Spinal cord (tissue), 10 donors: ENCODE measurements around the gene XRN1. TPM values are rescaled to one million over a fixed set of nuclear protein-coding genes. Genes with fewer than 3 reads are reported as not detected.
"Not testable (repeated sequence)": the region's sequence is repeated elsewhere in the genome, so short reads cannot be mapped to it uniquely, and the experiment has no call there.

Experiments used
- DNase-seq, 6 donors: peaks; one replicate each; pipeline versions ENCODE4 v3.0.0 to v3.0.0-alpha.2; 2013 to 2015; ENCODE audit warnings: low spot score in 6 of 6, low read depth in 4 of 6
- H3K27ac ChIP-seq: one replicate; pipeline ENCODE4 v1.5.1; 2013; ENCODE audit warnings: low read depth, low read length, control low read depth
- H3K27me3 ChIP-seq: one replicate; pipeline ENCODE4 v1.6.1; 2013; ENCODE audit warnings: low read length; ENCODE audit not compliant: control insufficient read depth, insufficient read depth
- H3K36me3 ChIP-seq: one replicate; pipeline ENCODE4 v1.6.1; 2013; ENCODE audit warnings: low read length; ENCODE audit not compliant: control insufficient read depth, insufficient read depth
- H3K4me1 ChIP-seq: one replicate; pipeline ENCODE4 v1.6.1; 2013; ENCODE audit warnings: low read length; ENCODE audit not compliant: control insufficient read depth, insufficient read depth
- H3K4me3 ChIP-seq: one replicate; pipeline ENCODE4 v1.5.1; 2013; ENCODE audit warnings: low read depth, low read length, control low read depth
- H3K9me3 ChIP-seq: one replicate; pipeline ENCODE4 v1.6.1; 2013; ENCODE audit warnings: low read length; ENCODE audit not compliant: control insufficient read depth, insufficient read depth
- WGBS: methylation state at CpG from one replicate; pipeline ENCODE4 v1.1.5; 2013; ENCODE audit warnings: missing lambda C conversion rate; ENCODE audit not compliant: insufficient coverage; 5-methylcytosine and 5-hydroxymethylcytosine counted together
- polyA plus RNA-seq, 2 donors: library from polyadenylated mRNA; unstranded; fragments of 120-200 nt; gene quantifications; one replicate each; pipeline ENCODE4 v1.2.1, GENCODE V29; 2013; ENCODE audit not compliant: insufficient read length in 2 of 2
- total RNA-seq, 2 donors: library from RNA; depleted of rRNA in 1 of 2; stranded (reverse); fragments of 120-200 nt in 1 of 2; fragments of >200 nt in 1 of 2; gene quantifications; one replicate each; pipeline versions ENCODE4 v1.2.3 to v1.2.4, GENCODE V29; 2013 to 2014
- donor health status: healthy.

Gene XRN1
- total and polyA plus RNA-seq, 4 donors = 11.6 to 75.5 (median 24.1) TPM

DNA sequence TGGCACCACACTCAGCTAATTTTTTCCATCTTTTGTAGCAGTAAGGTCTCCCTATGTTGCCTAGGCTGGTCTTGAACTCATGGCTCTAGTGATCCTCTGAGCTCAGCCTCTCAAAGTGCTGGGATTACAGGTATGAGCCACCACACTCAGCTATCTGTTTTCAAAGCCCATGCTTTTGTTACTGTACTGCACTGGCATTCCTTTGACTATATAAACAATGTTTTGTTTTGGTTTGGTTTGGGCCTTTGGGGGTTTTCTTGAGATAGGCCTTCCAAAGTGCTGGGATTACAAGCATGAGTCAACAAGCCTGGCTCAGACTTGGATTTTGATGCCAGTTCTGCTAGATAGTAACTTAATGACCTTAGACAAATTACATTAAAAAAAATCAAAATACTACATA is 132.8 kb downstream of the XRN1 start:
- Histone ChIP-seq H3K36me3 (no peaks in the 10 kb centered on the region), H3K4me1 (no peaks in the 10 kb centered on the region), H3K27ac (no peak overlapping the region), H3K9me3 (no peaks in the 10 kb centered on the region), H3K4me3 (no peak overlapping the region), H3K27me3 (no peaks in the 10 kb centered on the region)
- DNase-seq = no peak

DNA sequence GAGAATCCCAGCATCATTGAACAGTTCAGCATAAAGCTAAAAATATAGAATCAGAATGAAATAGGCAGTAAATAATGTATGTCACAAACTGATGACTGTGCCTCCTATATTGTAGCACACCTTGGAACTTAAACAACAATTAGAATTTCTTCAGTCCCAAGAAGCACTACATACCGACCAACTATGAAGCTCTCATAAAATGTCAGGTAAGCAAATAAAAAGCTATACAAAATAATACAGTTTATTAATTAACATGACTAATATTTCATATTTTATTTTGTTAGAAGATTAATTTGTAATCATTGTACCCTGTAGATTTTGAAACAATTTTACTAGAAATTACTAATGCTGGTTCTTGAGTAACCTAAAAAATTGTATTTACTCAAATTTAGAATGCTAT is 137.4 kb downstream of the XRN1 start:
- Histone ChIP-seq H3K27me3 (no peaks in the 10 kb centered on the region), H3K4me3 (no peak overlapping the region), H3K27ac (no peak overlapping the region), H3K36me3 (peaks cover 3% of the 10 kb centered on the region), H3K9me3 (no peaks in the 10 kb centered on the region), H3K4me1 (no peaks in the 10 kb centered on the region)
- WGBS = no CpG with 5 or more reads among the region's 1 CpG
- no peak for DNase-seq

DNA sequence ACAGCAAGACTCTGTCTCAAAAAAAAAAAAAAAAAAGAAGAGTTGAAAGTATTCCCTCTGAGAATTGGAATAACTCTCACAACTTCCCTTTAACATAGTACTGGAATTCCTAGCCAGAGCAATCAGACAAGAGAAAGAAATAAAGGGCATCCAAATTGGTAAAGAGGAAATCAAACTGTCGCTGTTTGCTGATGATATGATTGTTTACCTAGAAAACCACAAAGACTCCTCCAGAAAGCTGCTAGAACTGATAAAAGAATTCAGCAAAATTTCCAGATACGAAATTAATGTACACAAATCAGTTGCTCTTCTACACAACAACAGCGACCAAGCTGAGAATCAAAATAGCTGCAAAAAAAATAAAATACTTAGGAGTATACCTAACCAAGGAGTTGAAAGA is 145.0 kb downstream of the XRN1 start:
- not testable (repeated sequence) for H3K9me3 ChIP-seq, H3K27ac ChIP-seq, H3K27me3 ChIP-seq, H3K4me1 ChIP-seq, DNase-seq, H3K36me3 ChIP-seq, H3K4me3 ChIP-seq
- WGBS = no CpG with 5 or more reads among the region's 3 CpGs

DNA sequence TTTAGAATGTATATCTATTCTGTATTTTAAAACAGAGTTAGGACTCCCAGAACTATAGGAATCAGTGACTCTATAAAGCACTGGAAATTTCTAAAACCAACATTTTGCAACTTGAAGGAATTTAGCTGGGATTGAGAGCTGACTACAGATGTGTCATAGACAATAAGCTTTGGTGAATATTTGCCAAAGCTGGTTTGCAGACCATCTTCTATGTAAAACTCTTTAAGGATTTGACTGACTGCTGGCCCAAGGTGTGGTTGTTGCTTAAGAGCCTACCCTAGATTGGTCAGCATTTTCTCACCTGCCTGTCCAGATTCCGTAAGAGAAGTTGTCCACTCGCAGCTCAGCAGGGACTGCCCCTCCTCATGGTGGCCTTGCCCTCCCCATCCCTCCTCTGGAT is 149.2 kb downstream of the XRN1 start:
- WGBS = no CpG with 5 or more reads among the region's 2 CpGs
- H3K27ac ChIP-seq = no peak overlapping the region

DNA sequence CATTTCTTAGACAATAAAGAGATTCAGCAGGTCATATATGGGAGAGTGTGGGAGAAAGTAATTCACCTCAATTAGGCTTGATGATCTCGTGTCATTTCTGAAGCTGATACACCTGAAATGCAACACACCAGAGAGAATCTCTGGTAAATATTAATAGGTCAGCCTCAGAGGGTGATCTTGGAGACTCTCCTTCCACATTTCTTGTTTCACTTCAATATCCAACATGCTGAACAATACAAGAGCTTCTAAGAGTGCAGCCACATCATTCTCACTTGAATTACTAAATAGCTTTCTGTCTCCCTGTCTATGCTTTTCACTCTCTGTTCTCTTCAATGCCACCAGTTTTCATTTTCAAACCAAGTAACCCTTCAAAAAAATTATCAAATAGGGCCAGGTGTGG is 151.3 kb downstream of the XRN1 start:
- Histone ChIP-seq H3K27me3 (no peaks in the 10 kb centered on the region), H3K4me3 (no peak overlapping the region), H3K36me3 (no peaks in the 10 kb centered on the region), H3K9me3 (no peaks in the 10 kb centered on the region), H3K4me1 (no peaks in the 10 kb centered on the region), H3K27ac (no peak overlapping the region)
- WGBS = no CpG with 5 or more reads among the region's 1 CpG
- DNase-seq = no peak

More for the DNA sequence above, 149.2 kb downstream of the XRN1 start:
- no peaks in the 10 kb centered on the region for H3K9me3 ChIP-seq
- no peak overlapping the region for H3K4me3 ChIP-seq
- no peak for DNase-seq
- H3K4me1 ChIP-seq = no peaks in the 10 kb centered on the region
- no peaks in the 10 kb centered on the region for H3K36me3 ChIP-seq
- no peaks in the 10 kb centered on the region for H3K27me3 ChIP-seq

DNA sequence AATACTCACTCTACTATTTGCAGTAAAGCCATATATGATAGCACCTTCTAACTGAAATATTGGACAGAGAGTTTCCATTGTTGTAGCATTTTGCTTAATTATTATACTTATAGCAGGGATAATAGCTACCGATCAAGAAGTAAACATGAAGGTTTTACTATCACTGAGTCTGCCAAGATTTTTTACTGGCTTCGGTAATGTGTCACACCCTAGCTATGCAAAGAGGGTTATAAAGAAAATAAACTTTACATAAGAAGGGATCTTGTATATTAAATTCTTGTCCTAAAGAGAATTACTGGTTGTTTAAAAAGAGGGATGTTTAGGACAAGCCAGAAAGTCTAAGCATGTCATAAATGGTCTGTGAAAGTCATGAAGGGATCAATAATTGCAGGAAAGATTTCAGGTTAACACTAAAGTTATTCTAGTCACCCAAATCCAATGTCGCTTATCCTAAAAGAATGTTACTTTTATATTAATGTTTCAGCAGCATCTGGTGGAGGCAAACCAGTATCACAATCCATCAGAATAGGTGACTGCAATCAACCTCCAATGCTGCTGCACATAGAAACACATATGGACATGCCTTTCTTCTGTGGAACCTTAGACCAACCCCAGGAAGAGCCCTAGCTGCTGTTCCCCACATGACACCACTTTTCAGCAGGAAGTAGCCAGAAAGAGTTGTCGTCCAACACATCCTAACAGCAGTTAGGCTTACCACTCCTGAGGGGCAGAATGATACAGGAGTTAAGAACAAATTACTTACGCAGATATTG is 159.8 kb downstream of the XRN1 start:
- Histone ChIP-seq H3K36me3 (no peaks in the 10 kb centered on the region), H3K4me1 (no peaks in the 10 kb centered on the region), H3K4me3 (no peak overlapping the region), H3K27ac (no peak overlapping the region), H3K9me3 (no peaks in the 10 kb centered on the region), H3K27me3 (no peaks in the 10 kb centered on the region)
- no CpG with 5 or more reads among the region's 5 CpGs for WGBS
- DNase-seq = no peak

DNA sequence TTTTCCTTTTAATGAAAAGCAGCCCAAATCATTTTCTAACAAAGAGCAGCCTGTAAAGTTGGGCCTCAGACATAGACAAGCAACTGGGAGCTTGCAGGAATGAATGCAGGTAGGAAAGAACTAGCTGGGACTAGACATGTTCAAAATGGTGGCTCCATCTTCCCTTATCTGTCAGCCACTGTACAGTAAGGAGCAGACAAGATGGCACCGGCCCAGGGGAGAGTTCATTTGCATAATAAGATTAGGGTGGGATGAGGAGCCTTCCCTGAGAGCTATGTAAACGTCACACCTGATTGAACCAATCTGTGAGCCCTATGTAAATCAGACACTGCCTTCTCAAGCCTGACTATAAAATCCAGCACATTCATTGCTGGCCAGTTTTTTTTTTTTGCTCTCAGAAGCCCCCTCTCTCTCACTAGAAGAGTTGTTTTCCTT is 162.7 kb downstream of the XRN1 start:
- Histone ChIP-seq H3K9me3 (no peaks in the 10 kb centered on the region), H3K27ac (no peak overlapping the region), H3K27me3 (no peaks in the 10 kb centered on the region), H3K36me3 (no peaks in the 10 kb centered on the region), H3K4me1 (no peaks in the 10 kb centered on the region), H3K4me3 (no peak overlapping the region)
- WGBS = 75% methylated on average over 2 of the region's 2 CpGs
- peak in 2 of 6 donors; percentile 18 to 53 for DNase-seq

DNA sequence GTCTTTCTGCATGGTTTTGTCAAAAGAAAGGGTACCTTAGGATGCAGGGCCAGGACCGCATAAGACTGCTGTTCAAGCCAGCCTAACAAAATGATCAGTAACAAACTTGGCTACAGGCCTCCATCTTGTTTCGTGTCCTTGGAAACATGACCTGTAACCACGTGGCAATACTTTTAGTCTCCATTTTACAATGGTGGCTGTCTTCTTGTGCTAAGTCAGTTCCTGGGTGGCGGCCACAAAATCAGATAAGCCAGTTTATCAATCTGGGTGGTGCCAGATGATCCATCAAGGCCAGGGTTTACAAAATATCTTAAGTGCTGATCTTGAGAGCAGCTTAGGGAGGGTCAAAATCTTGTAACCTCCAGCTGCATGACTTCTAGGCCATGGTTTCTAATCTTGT is 165.3 kb downstream of the XRN1 start:
- no peaks in the 10 kb centered on the region for H3K36me3 ChIP-seq
- H3K9me3 ChIP-seq = no peaks in the 10 kb centered on the region
- WGBS = 82% methylated on average over 4 of the region's 4 CpGs
- no peak overlapping the region for H3K4me3 ChIP-seq
- no peak overlapping the region for H3K27ac ChIP-seq
- H3K27me3 ChIP-seq = no peaks in the 10 kb centered on the region
- no peaks in the 10 kb centered on the region for H3K4me1 ChIP-seq
- DNase-seq = no peak

DNA sequence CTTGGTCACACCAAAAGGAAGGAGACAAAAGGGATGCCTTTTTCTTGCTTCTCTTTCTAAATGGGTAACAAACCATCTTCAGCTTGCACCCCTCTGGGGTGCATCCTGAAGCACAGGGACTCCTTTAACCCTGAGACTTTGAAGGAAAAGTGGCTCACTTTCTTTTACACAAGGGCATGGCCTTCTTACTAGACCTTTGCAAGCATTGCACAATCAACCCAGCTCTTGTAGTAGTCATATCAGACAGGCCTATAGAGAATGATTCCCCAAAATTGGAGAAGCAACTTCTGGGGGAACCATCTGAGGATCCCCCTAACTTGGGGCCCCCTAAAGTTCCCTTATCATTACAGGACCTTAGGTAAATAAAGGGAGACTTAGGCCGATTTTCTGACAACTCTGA is 166.4 kb downstream of the XRN1 start:
- DNase-seq = no peak
- H3K27ac ChIP-seq = no peak overlapping the region
- no peaks in the 10 kb centered on the region for H3K36me3 ChIP-seq
- no CpG with 5 or more reads among the region's 1 CpG for WGBS
- no peaks in the 10 kb centered on the region for H3K27me3 ChIP-seq
- no peaks in the 10 kb centered on the region for H3K9me3 ChIP-seq
- H3K4me3 ChIP-seq = no peak overlapping the region
- H3K4me1 ChIP-seq = no peaks in the 10 kb centered on the region

DNA sequence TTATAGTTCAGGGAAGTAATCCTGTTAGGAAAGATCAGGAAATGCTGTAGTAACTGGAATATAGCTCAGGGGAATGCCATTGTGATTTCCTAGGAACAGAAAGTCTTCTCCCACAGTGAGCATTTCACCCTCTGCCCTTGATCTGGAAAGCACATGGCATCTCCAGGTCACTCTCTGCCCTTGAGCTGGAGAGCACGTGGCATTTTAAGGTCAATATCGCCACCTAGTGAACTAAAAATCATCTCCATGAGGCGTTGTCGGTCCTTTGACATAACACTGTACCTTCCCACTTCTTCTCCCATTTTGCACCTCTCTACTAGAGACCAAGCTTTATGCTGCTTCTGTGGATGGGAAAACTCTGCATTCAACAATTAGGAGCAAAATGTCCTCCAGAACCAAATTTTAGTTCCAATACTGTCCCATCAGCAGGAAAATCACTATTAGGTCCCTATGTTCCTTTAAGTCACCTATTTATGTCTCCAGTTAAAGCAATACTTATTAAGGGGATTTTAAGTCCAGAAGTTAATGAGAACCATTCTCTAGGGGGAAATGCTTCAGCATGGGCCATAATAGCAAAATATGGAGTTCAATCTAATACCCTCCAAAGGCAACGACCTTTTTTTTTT is 167.8 kb downstream of the XRN1 start:
- DNase-seq = peak; percentile 35 to 89 (median 49)
- no peaks in the 10 kb centered on the region for H3K36me3 ChIP-seq
- H3K9me3 ChIP-seq = no peaks in the 10 kb centered on the region
- H3K4me3 ChIP-seq = no peak overlapping the region
- no peak overlapping the region for H3K27ac ChIP-seq
- H3K27me3 ChIP-seq = no peaks in the 10 kb centered on the region
- WGBS = 2% methylated on average over 4 of the region's 5 CpGs
- no peaks in the 10 kb centered on the region for H3K4me1 ChIP-seq
